K562 treated with DMSO at 1 percent for 24 hours (cell line): ENCODE results near the gene NXF3. TPM values are rescaled to one million over a fixed set of nuclear protein-coding genes. Genes with fewer than 3 reads are reported as not detected.

Experiments
- total RNA-seq: library from RNA; unstranded; fragments of 300-600 nt; gene quantifications from 2 replicates; pipeline ENCODE4 v1.2.3, GENCODE V29; 2022; ENCODE audit warnings: low read depth; ENCODE audit not compliant: insufficient read depth

Gene NXF3, protein sequence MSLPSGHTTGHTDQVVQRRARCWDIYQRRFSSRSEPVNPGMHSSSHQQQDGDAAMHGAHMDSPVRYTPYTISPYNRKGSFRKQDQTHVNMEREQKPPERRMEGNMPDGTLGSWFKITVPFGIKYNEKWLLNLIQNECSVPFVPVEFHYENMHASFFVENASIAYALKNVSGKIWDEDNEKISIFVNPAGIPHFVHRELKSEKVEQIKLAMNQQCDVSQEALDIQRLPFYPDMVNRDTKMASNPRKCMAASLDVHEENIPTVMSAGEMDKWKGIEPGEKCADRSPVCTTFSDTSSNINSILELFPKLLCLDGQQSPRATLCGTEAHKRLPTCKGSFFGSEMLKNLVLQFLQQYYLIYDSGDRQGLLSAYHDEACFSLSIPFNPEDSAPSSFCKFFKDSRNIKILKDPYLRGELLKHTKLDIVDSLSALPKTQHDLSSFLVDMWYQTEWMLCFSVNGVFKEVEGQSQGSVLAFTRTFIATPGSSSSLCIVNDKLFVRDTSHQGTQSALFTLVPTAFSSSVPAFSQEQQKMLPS
- total RNA-seq = 2.5 and 3.0 TPM in 2 replicates

DNA sequence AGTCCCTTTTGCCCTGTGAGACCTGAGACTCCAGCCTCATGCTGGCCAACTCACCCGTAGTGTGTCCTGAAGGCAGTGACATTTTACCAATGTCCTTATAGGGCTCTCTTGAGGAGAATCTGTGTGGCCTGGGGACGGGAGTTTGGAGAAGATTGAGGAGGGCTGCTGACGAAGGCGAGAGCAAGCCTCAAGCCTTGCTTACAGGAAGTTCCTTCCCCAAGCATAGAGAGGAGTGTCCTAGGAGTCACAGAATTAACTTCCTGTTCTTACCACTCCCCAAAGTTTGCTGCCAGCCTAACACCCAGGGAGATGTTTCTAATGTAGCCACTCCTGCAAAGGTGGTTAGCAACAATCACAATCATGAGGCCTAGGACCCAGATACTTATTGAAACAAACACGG, at the start of gene NXF3:
Gene NXF3 (minus strand): TSS at position 202 of the 400 bp plus-strand sequence. CDS start 120 bp downstream, at position 82.

GRCh38 chrX:103063918-103064434, 29.0 kb downstream of the NXF3 start, which contains the start of gene BEX1:
Gene BEX1 (minus strand): TSS chrX:103064171. CDS start chrX:103063274, 897 bp downstream.

Other genes starting within 250 kb of the NXF3 start
- gene RAB40AL, start 155.9 kb downstream of the NXF3 start, total RNA-seq = 0.65 TPM in 1 of 2 replicates, not detected in the other
- not detected in 2 replicates for gene BEX1, start 29.0 kb downstream of the NXF3 start, total RNA-seq
- gene BEX4, start 122.0 kb upstream of the NXF3 start, total RNA-seq = 98.3 and 109 TPM in 2 replicates
- gene TCEAL8, start 162.0 kb upstream of the NXF3 start, total RNA-seq = 30.8 and 40.5 TPM in 2 replicates
- gene TCEAL5, start 183.6 kb upstream of the NXF3 start, total RNA-seq = not detected in 2 replicates
- 26.0 and 32.8 TPM in 2 replicates for gene BEX2, start 217.8 kb upstream of the NXF3 start, total RNA-seq
- gene TCEAL7, start 237.1 kb upstream of the NXF3 start, total RNA-seq = not detected in 2 replicates